Muscle of leg (tissue), 16 donors: Measurements from ENCODE around the gene TNFRSF17. TPM values are rescaled to one million over a fixed set of nuclear protein-coding genes. Genes with fewer than 3 reads are reported as not detected.
A peak's percentile ranks its signal among the peaks of the same experiment; 100 is the strongest.
"Not testable (repeated sequence)": the region's sequence is repeated elsewhere in the genome, so short reads cannot be mapped to it uniquely, and the experiment has no call there.

Experiments
- DNase-seq: peaks from one replicate; pipeline ENCODE4 v3.0.0; 2013
- H3K27ac ChIP-seq: one replicate; pipeline ENCODE4 v1.5.1; 2013; ENCODE audit warnings: mild to moderate bottlenecking, low read length, control low read depth
- H3K27me3 ChIP-seq: one replicate; pipeline ENCODE4 v1.6.1; 2013; ENCODE audit warnings: low read length; ENCODE audit not compliant: control insufficient read depth, insufficient read depth
- H3K36me3 ChIP-seq: one replicate; pipeline ENCODE4 v1.6.1; 2013; ENCODE audit warnings: low read length; ENCODE audit not compliant: control insufficient read depth, insufficient read depth
- H3K4me1 ChIP-seq: one replicate; pipeline ENCODE4 v1.6.1; 2013; ENCODE audit warnings: low read length; ENCODE audit not compliant: control insufficient read depth, insufficient read depth
- H3K4me3 ChIP-seq: one replicate; pipeline ENCODE4 v1.5.1; 2013; ENCODE audit warnings: low read length, control low read depth
- H3K9me3 ChIP-seq: replicated peaks from 2 replicates; pipeline ENCODE4 v1.6.1; 2013; ENCODE audit warnings: low read depth, low read length; ENCODE audit not compliant: control insufficient read depth
- WGBS: methylation state at CpG from one replicate; pipeline ENCODE4 v1.1.5; 2013; ENCODE audit warnings: missing lambda C conversion rate; ENCODE audit not compliant: insufficient coverage; 5-methylcytosine and 5-hydroxymethylcytosine counted together
- long read RNA-seq, 11 donors: transcript quantifications; one replicate each; lab custom pipeline, GENCODE V29; 2026
- polyA plus RNA-seq, 8 donors: library from polyadenylated mRNA; unstranded; fragments of 120-200 nt; gene quantifications; one replicate each; pipeline versions ENCODE4 v1.2.1 to v1.2.3, GENCODE V29; 2013; ENCODE audit warnings: inconsistent platforms in 1 of 8, low replicate concordance in 1 of 8; ENCODE audit not compliant: insufficient read length in 8 of 8, insufficient read depth in 1 of 8
- total RNA-seq: library from RNA; stranded (reverse); fragments of 120-200 nt; gene quantifications from one replicate; pipeline ENCODE4 v1.2.4, GENCODE V29; 2013

TNFRSF17 gene
- total RNA-seq = not detected
- under 1 TPM in 2 of 8 donors, not detected in 6; 0.19 to 0.24 TPM for polyA plus RNA-seq
- long read RNA-seq, donor 1 = 0 reads
- long read RNA-seq, donor 2 = 0 reads
- long read RNA-seq, donor 3 = 0 reads
- long read RNA-seq, donor 4 = 0 reads
- long read RNA-seq, donor 5 = 0 reads
- long read RNA-seq, donor 6 = 0 reads
- long read RNA-seq, donor 7 = 0 reads
- long read RNA-seq, donor 8 = 0 reads
- long read RNA-seq, donor 9 = 0 reads
- long read RNA-seq, donor 10 = 0 reads
- long read RNA-seq, donor 11 = 0 reads

GRCh38 chr16:11964761-11965551, at the start of gene TNFRSF17:
Gene TNFRSF17, plus strand, starts transcription at chr16:11965210. Its CDS starts 115 bp downstream, at chr16:11965325.
- Histone ChIP-seq H3K4me3 (no peak within 1 kb of the TSS), H3K27me3 (no peaks in the 10 kb centered on the region), H3K9me3 (no peaks in the 10 kb centered on the region), H3K27ac (no peak within 1 kb of the TSS), H3K36me3 (no peaks in the 10 kb centered on the region), H3K4me1 (no peaks in the 10 kb centered on the region)
- WGBS = 100% methylated on average over 1 of the region's 9 CpGs
- no peak for DNase-seq

GRCh38 chr16:11915644-11916523, 49.1 kb upstream of the TNFRSF17 start, which contains the start of gene GSPT1:
Gene GSPT1, minus strand, starts transcription at chr16:11915956. Its CDS starts 236 bp downstream, at chr16:11915720.
- peaks cover 12% of the 10 kb centered on the region for H3K4me1 ChIP-seq
- WGBS = under 1% methylated on average over 82 of the region's 84 CpGs
- peak within 1 kb of the TSS; percentile 59 for H3K4me3 ChIP-seq
- peak within 1 kb of the TSS; percentile 85 for H3K27ac ChIP-seq
- H3K36me3 ChIP-seq = no peaks in the 10 kb centered on the region
- peaks cover 2% of the 10 kb centered on the region for H3K27me3 ChIP-seq
- peak; percentile 100 for DNase-seq
- no peaks in the 10 kb centered on the region for H3K9me3 ChIP-seq

- Histone ChIP-seq H3K27ac (peak overlapping the region; percentile 49), H3K9me3 (no peaks in the 10 kb centered on the region), H3K27me3 (peaks cover 3% of the 10 kb centered on the region), H3K4me3 (peak overlapping the region; percentile 58), H3K36me3 (no peaks in the 10 kb centered on the region), H3K4me1 (peaks cover 12% of the 10 kb centered on the region)
- DNase-seq = no peak
- WGBS = 54% methylated on average over 4 of the region's 13 CpGs
Observed at GRCh38 chr16:11916524-11917285, 48.3 kb upstream of the TNFRSF17 start.

- not testable (repeated sequence) for H3K9me3 ChIP-seq, H3K36me3 ChIP-seq, H3K27ac ChIP-seq, H3K4me1 ChIP-seq, H3K27me3 ChIP-seq, DNase-seq, H3K4me3 ChIP-seq
- 94% methylated on average over 3 of the region's 10 CpGs for WGBS
Observed at GRCh38 chr16:11924046-11924445, 41.0 kb upstream of the TNFRSF17 start.

- not testable (repeated sequence) for H3K36me3 ChIP-seq, H3K27ac ChIP-seq, H3K4me1 ChIP-seq, DNase-seq, H3K27me3 ChIP-seq, H3K9me3 ChIP-seq, H3K4me3 ChIP-seq
- WGBS = 100% methylated on average over 1 of the region's 13 CpGs
Observed at GRCh38 chr16:11927350-11927749, 37.7 kb upstream of the TNFRSF17 start.

GRCh38 chr16:11941945-11942344, 23.1 kb upstream of the TNFRSF17 start, which contains the start of gene NPIPB2:
Gene NPIPB2, minus strand, starts transcription at chr16:11942045. Its CDS starts 0 bp downstream, at chr16:11942045.
- WGBS = no CpG with 5 or more reads among the region's 4 CpGs
- H3K27ac ChIP-seq, H3K9me3 ChIP-seq, H3K4me1 ChIP-seq, H3K4me3 ChIP-seq, H3K27me3 ChIP-seq, DNase-seq, H3K36me3 ChIP-seq: not testable (repeated sequence)

GRCh38 chr16:11946433-11946832, 18.6 kb upstream of the TNFRSF17 start:
- Histone ChIP-seq H3K4me3 (no peak overlapping the region), H3K27ac (no peak overlapping the region), H3K27me3 (no peaks in the 10 kb centered on the region), H3K4me1 (no peaks in the 10 kb centered on the region), H3K9me3 (no peaks in the 10 kb centered on the region), H3K36me3 (no peaks in the 10 kb centered on the region)
- no CpG with 5 or more reads among the region's 3 CpGs for WGBS
- no peak for DNase-seq

GRCh38 chr16:11948819-11949218, 16.2 kb upstream of the TNFRSF17 start:
- DNase-seq = no peak
- H3K36me3 ChIP-seq = no peaks in the 10 kb centered on the region
- no peaks in the 10 kb centered on the region for H3K9me3 ChIP-seq
- H3K27me3 ChIP-seq = no peaks in the 10 kb centered on the region
- WGBS = 85% methylated on average over 4 of the region's 5 CpGs
- no peak overlapping the region for H3K27ac ChIP-seq
- no peak overlapping the region for H3K4me3 ChIP-seq
- no peaks in the 10 kb centered on the region for H3K4me1 ChIP-seq

GRCh38 chr16:11949527-11949926, 15.5 kb upstream of the TNFRSF17 start:
- H3K4me1 ChIP-seq = no peaks in the 10 kb centered on the region
- H3K9me3 ChIP-seq = no peaks in the 10 kb centered on the region
- no peak overlapping the region for H3K27ac ChIP-seq
- DNase-seq = peak; percentile 19
- H3K27me3 ChIP-seq = no peaks in the 10 kb centered on the region
- WGBS = 64% methylated on average over 1 of the region's 4 CpGs
- H3K36me3 ChIP-seq = no peaks in the 10 kb centered on the region
- no peak overlapping the region for H3K4me3 ChIP-seq
